ENCODE measurements around the gene PTAR1. TPM values are rescaled to one million over a fixed set of nuclear protein-coding genes. Genes with fewer than 3 reads are reported as not detected.

Gene PTAR1
- total RNA-seq, 4 donors from 2014 or later = 63.3 to 90.9 (median 68.4) TPM

- 85 to 86% methylated on average over 3 of the region's 3 CpGs for WGBS, 2 donors
- peaks cover 0 to 86% (median 11%) of the 10 kb centered on the region in 4 donors for H3K4me1 ChIP-seq
Observed at GRCh38 chr9:69753830-69754229, 6.0 kb downstream of the PTAR1 start.

DNA sequence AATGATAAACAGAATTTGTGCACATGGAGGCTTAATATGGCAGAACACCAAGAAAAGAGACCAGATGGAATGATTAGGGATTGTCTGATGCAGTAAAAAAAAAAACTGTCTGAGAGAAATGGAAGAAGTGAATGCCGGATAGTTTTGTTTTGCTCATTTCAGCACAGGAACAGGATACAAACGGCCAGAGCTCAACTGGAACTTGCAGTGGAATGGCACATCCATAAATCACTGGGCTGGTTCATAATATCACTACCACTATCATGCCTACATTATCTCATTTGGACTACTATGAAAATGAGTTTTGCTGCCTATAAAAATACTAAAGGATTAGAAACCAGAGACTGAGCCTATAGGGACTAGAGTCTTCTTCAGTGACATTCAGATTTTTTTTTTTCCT lies 9.7 kb downstream of the PTAR1 start:
- Histone ChIP-seq H3K27ac (peak overlapping the region in 2 of 4 donors; percentile 12 to 56), H3K4me3 (no peak overlapping the region), H3K4me1 (peaks cover 0 to 69% (median 9%) of the 10 kb centered on the region in 4 donors), H3K9me3 (no peaks in the 10 kb centered on the region), H3K36me3 (peaks cover 0 to 14% (median 0%) of the 10 kb centered on the region in 3 donors), H3K27me3 (no peaks in the 10 kb centered on the region)
- DNase-seq (ENCODE audit: low spot score in 2 of 2) = no peak
- no peak for TF ChIP-seq EP300 (IDR thresholded peaks at IDR 0.05)
- no peak for TF ChIP-seq CTCF (IDR thresholded peaks at IDR 0.05)
- no peak for TF ChIP-seq POLR2A (IDR thresholded peaks at IDR 0.05)
- WGBS, 2 donors = 48 to 66% methylated on average over 2 of the region's 2 CpGs

More at GRCh38 chr9:69753830-69754229, 6.0 kb downstream of the PTAR1 start:
- DNase-seq (ENCODE audit: low spot score in 2 of 2) = no peak
- Histone ChIP-seq H3K27me3 (no peaks in the 10 kb centered on the region), H3K4me3 (no peak overlapping the region), H3K9me3 (no peaks in the 10 kb centered on the region), H3K36me3 (peaks cover 0 to 5% (median 0%) of the 10 kb centered on the region in 3 donors), H3K27ac (no peak overlapping the region)
- TF ChIP-seq EP300 (IDR thresholded peaks at IDR 0.05) = no peak
- TF ChIP-seq POLR2A (IDR thresholded peaks at IDR 0.05) = no peak
- TF ChIP-seq CTCF (IDR thresholded peaks at IDR 0.05) = no peak

DNA sequence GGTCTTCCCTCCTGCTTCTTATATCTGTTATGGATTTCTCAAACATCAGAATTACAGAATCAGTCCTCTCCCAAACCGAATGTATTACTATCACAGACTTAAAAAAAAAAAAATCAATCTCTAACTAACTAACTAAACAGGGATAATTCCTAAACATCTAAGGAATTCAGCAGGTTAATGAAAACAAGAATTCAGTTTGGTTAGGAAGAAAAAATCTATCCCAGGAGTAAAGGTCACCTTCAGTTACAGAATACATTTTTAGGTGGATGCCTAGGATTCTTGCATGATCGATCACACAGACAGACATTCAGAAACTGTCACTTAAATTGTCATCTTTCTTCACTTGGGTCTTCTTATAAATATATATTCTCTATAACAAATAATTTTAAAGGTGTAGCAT lies 11.5 kb downstream of the PTAR1 start:
- Histone ChIP-seq H3K27me3 (no peaks in the 10 kb centered on the region), H3K4me3 (no peak overlapping the region), H3K27ac (no peak overlapping the region), H3K9me3 (no peaks in the 10 kb centered on the region), H3K36me3 (peaks cover 0 to 18% (median 0%) of the 10 kb centered on the region in 3 donors), H3K4me1 (peaks cover 0 to 60% (median 9%) of the 10 kb centered on the region in 4 donors)
- no peak for DNase-seq (ENCODE audit: low spot score in 2 of 2)
- TF ChIP-seq EP300 (IDR thresholded peaks at IDR 0.05) (no peak), CTCF (IDR thresholded peaks at IDR 0.05) (no peak), POLR2A (IDR thresholded peaks at IDR 0.05) (no peak)
- 55% methylated on average over 2 of the region's 2 CpGs for WGBS, 2 donors

DNA sequence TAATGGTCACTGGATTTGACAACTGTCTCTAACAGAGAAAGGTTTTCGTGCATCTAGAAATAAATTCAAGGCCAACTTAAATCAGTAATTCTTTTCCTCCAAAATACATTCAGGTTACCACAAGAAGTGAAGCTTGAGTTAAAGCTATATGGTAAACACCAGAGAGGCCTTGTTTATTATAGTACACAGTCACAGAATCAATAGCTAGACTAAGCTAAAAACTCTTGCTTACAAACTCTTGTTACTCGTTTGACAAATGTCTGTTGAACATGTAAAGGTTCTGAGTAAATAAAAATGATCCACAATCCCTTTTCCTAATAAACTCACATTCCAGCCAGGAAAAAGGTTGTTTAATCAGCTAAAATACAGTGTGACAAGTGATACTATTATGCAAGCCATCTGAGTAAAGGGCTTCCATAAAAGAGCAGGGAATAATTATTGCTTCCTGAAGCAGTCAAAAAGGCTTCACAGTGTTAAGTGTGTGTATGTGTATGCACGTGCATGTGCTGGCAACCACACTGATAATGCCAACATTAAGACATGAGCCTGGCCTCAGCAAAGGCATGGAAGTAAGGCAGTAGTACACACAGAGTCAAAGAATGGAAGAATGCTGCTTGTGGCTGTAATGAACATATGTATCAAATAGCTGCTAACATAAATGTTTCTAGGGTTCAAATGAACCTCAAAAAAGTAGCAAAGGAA lies 12.8 kb downstream of the PTAR1 start:
- Histone ChIP-seq H3K27me3 (no peaks in the 10 kb centered on the region), H3K9me3 (no peaks in the 10 kb centered on the region), H3K36me3 (peaks cover 0 to 18% (median 0%) of the 10 kb centered on the region in 3 donors), H3K4me1 (peaks cover 0 to 49% (median 5%) of the 10 kb centered on the region in 4 donors), H3K27ac (peak overlapping the region in 1 of 4 donors; percentile 2), H3K4me3 (no peak overlapping the region)
- TF ChIP-seq EP300 (IDR thresholded peaks at IDR 0.05) = no peak
- no peak for TF ChIP-seq POLR2A (IDR thresholded peaks at IDR 0.05)
- no peak for TF ChIP-seq CTCF (IDR thresholded peaks at IDR 0.05)
- 58 to 61% methylated on average over 3 of the region's 3 CpGs for WGBS, 2 donors
- no peak for DNase-seq (ENCODE audit: low spot score in 2 of 2)

GRCh38 chr9:69745716-69746437 lies 13.9 kb downstream of the PTAR1 start:
- Histone ChIP-seq H3K27ac (peak overlapping the region in 1 of 4 donors; percentile 41), H3K4me3 (no peak overlapping the region), H3K27me3 (no peaks in the 10 kb centered on the region), H3K9me3 (no peaks in the 10 kb centered on the region), H3K4me1 (peaks cover 0 to 37% (median 2%) of the 10 kb centered on the region in 4 donors), H3K36me3 (peaks cover 0 to 21% (median 0%) of the 10 kb centered on the region in 3 donors)
- DNase-seq (ENCODE audit: low spot score in 2 of 2) = no peak
- 46 to 55% methylated on average over 3 of the region's 3 CpGs for WGBS, 2 donors
- TF ChIP-seq POLR2A (IDR thresholded peaks at IDR 0.05) = no peak
- TF ChIP-seq CTCF (IDR thresholded peaks at IDR 0.05) = peak in 1 of 5 experiments; percentile 7

Data from tibial nerve (tissue), 4 donors.